ENCODE data around the gene CCDC91. TPM values are rescaled to one million over a fixed set of nuclear protein-coding genes. Genes with fewer than 3 reads are reported as not detected.

Gene CCDC91
- polyA plus RNA-seq, 2 of the 4 experiments (the other 2 are of a cell fraction), result 26.0 to 48.1 TPM

GRCh38 chr12:28242496-28243309 is 52.4 kb downstream of the CCDC91 start:
- 91% methylated on average over 9 of the region's 9 CpGs for WGBS (ENCODE audit: missing lambda C conversion rate)
- Histone ChIP-seq H3K4me1 (no peaks in the 10 kb centered on the region), H3K4me3 (no peak overlapping the region), H3K4me2 (no peak overlapping the region), H3K9me3 (no peaks in the 10 kb centered on the region), H3K27ac (no peak overlapping the region)
- ATAC-seq (no peak), FAIRE-seq (no peak), DNase-seq (ENCODE audit: low read depth in 1 of 2, low spot score in 1 of 2) (no peak)
- ChIA-PET POLR2A (no interaction called here), CTCF (interaction anchor here (0.6 kb wide), 1 partner anchor 15 kb away, joined by 3 read pairs; no protein-coding TSS in a partner anchor)
- TF ChIP-seq ZFP36 (IDR thresholded peaks at IDR 0.05; ENCODE audit: borderline replicate concordance, partially characterized antibody) (no peak), CTCF (IDR thresholded peaks at IDR 0.05) (no peak), HMGXB4 (CRISPR knock-in tag; IDR thresholded peaks at IDR 0.05; ENCODE audit: borderline replicate concordance) (no peak), FOXS1 (CRISPR knock-in tag; IDR thresholded peaks at IDR 0.05) (no peak), JUN (IDR thresholded peaks at IDR 0.05) (no peak), ATOH8 (CRISPR knock-in tag; IDR thresholded peaks at IDR 0.05; ENCODE audit: low read depth) (no peak), HDAC2 (IDR thresholded peaks at IDR 0.05) (no peak), NFE2L2 (conservative IDR thresholded peaks at IDR 0.05; ENCODE audit: low read length) (no peak), EHF (CRISPR knock-in tag; IDR thresholded peaks at IDR 0.05) (no peak)

- Histone ChIP-seq H3K4me1 (no peaks in the 10 kb centered on the region), H3K9me3 (no peaks in the 10 kb centered on the region), H3K27ac (no peak overlapping the region), H3K4me3 (no peak overlapping the region), H3K4me2 (no peak overlapping the region)
- no peak for FAIRE-seq
- TF ChIP-seq FOSB (CRISPR knock-in tag; IDR thresholded peaks at IDR 0.05) (no peak), RARB (CRISPR knock-in tag; IDR thresholded peaks at IDR 0.05) (no peak), RFX5 (IDR thresholded peaks at IDR 0.05) (no peak), CBX8 (IDR thresholded peaks at IDR 0.05) (no peak), ZSCAN20 (CRISPR knock-in tag; IDR thresholded peaks at IDR 0.05) (no peak), NFE2L2 (conservative IDR thresholded peaks at IDR 0.05; ENCODE audit: low read length) (no peak), CTCF (IDR thresholded peaks at IDR 0.05) (no peak), TFCP2L1 (CRISPR knock-in tag; IDR thresholded peaks at IDR 0.05) (no peak), FOXS1 (CRISPR knock-in tag; IDR thresholded peaks at IDR 0.05) (no peak), RNF2 (IDR thresholded peaks at IDR 0.05; ENCODE audit: borderline replicate concordance, low read depth) (no peak), ZNF302 (CRISPR knock-in tag; IDR thresholded peaks at IDR 0.05) (no peak), NPAS2 (CRISPR knock-in tag; IDR thresholded peaks at IDR 0.05; ENCODE audit: borderline replicate concordance) (no peak)
- no peak for ATAC-seq
- ChIA-PET CTCF (no interaction called here), POLR2A (no interaction called here)
- DNase-seq (ENCODE audit: low read depth in 1 of 2, low spot score in 1 of 2), result no peak
- 91% methylated on average over 2 of the region's 2 CpGs for WGBS (ENCODE audit: missing lambda C conversion rate)
These were observed 53.0 kb downstream of the CCDC91 start for GRCh38 chr12:28243310-28243633.

All from A549 (cell line).